GM19099 (cell line): ENCODE data around the gene NECTIN3.

Experiments
- POLR2A ChIP-seq: IDR thresholded peaks from 3 replicates; pipeline ENCODE4 v1.6.1; 2011; ENCODE audit warnings: low read depth; ENCODE audit not compliant: insufficient read length; ENCODE audit errors: extremely low read depth

NECTIN3 gene, protein sequence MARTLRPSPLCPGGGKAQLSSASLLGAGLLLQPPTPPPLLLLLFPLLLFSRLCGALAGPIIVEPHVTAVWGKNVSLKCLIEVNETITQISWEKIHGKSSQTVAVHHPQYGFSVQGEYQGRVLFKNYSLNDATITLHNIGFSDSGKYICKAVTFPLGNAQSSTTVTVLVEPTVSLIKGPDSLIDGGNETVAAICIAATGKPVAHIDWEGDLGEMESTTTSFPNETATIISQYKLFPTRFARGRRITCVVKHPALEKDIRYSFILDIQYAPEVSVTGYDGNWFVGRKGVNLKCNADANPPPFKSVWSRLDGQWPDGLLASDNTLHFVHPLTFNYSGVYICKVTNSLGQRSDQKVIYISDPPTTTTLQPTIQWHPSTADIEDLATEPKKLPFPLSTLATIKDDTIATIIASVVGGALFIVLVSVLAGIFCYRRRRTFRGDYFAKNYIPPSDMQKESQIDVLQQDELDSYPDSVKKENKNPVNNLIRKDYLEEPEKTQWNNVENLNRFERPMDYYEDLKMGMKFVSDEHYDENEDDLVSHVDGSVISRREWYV

DNA sequence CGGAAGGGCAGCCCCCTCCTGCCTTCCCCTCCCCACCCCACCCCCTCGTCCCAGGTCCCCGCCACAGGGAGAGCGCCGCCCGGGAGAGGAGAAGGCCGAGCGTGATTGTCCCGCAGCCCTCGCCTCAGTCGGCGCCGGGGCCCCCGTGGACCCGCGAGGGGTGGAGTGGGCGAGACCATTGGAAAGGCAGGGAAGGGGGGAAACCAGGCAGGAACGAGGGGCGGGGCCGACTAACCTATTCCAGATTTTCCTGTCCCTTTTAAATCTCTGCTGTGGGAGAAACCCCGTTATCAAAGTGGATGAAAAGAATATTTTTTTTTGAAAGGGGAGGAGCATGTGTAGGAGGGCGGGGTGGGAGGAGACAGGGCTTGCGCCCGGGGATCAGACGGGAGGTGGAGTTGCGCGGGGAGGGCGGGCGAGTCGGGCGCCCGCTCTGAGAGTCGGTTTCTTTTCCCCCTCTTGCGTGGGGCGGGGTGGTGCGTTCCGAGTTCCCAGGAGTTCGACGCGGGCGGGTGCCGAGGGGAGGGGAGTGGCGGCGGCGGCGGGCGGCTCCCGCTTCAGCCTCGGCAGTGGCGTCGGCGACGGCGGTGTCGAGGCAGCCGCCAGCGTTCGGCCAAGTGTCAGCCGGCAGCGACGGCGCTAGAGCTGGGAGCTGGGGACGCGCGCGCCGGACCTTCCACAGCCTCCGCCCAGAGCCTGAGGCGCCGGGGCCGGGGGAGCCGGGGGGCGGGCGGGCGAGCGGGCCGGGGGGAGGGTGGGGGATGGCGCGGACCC is at the start of gene NECTIN3:
Gene NECTIN3 (plus strand): TSS at position 560 of the 774 bp plus-strand sequence. CDS start 202 bp downstream, at position 762.
- no peak for TF ChIP-seq POLR2A

DNA sequence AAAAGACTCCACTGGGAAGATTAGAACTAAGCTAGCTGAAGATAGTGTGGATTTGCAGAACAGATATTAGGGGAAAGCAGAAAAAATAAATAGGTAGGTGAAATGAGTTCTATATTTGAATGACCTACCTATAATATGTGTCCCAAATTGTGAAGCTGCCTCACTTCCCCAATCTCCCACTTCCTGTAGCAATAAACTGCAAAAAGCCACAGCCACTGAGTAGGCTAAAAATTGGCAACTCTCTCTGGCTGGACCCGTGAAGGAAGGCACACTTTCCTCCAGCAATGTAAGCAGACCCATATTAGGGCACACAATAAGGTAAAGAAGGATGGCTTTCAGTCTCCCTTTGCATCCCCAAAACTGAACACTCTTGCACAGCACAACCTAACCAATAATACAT is 43.7 kb upstream of the NECTIN3 start:
- TF ChIP-seq POLR2A, result no peak

DNA sequence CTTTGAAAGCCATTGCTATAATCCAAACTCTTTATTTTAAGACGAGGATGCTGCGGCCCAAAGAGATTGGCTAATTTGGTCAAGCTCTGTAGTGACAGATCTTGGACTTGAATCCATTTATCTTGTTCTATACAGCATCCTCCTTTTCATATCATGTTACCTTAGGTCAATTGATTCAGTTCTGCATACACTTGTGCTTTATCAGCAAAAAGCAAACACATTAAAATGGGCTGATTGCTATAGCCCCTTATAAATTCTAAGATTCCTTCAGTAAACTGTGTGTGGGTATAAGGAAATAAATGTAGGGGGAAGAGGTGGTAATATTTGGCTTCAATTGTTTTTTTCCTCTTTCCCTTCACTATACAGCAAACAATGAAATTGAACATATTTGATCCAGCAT is 40.1 kb upstream of the NECTIN3 start:
- no peak for TF ChIP-seq POLR2A

DNA sequence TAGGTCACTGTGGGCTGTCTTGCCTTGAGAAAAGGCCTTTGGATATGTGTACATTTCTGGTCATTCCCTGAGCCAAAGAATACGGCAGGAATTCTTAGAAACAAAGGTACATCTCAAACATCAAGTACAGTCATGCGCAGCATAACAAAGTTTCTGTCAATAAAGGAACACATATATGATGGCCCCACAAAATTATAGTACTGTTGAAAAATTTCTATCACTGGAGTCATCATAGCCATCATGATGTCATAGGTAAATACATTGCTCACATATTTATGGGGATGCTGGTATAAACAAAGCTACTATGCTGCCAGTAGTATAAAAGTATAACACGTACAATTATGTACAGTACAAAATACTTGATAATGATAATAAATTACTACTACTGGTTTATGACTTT is 38.9 kb upstream of the NECTIN3 start:
- no peak for TF ChIP-seq POLR2A

DNA sequence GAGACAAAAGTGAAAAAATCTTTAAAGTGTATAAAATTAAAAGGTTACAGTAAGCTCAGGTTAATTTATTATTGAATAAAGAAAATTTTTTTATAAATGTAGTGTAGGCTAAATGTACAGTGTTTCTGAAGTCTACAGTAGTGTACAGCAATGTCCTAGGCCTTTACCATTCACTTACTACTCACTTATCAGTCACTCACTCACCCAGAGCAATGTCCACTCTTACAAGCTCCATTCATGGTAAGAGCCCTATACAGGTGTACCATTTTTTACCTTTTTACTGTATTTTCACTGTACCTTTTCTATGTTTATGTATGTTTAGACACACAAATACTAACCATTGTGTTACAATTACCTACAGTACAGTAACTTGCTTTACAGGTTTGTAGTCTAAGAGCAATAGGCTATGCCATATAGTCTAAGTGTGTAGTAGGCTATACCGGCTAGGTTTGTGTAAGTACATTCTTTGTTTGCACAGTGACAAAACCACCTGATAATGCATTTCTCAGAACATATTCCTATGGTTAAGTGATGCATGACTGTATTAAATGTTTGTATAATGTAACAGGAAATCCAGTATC is 38.1 kb upstream of the NECTIN3 start:
- no peak for TF ChIP-seq POLR2A

DNA sequence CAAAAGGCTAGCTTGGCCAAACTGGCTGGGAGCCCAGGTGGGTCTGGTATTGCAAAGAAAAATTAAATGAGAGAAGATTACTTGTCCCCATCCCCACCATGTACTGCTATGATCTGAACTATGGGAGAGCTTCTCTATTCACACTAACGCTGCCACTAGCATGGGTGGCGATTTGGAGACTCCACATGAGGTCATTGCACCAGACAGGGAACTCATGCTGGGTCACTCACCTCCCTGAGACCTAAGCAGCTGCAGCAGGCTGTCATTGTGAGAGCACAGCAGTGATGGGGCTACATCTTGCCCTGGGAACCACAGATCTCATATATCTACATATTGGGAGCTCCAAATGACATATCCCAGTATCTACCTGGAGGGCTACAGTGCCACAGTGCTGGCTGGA is 36.3 kb upstream of the NECTIN3 start:
- no peak for TF ChIP-seq POLR2A

DNA sequence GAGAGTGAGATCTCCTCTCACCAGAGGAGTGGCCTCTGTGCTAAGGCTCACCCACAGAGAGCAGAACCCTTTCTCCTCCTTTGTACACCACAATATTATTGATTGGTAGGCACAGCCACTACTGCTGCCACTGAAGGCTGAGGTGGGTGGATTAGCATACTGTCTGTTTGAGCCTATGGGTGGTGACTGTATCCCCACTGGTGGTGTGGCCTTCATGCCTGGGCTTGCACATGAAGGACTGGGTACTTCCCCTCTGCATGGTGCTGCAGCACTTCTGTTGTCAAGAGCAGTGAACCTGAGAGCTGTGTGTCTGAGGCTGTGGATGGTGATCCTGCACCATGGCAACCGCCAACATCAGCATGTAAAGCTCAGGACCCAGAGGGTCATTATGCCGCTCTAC is 35.7 kb upstream of the NECTIN3 start:
- TF ChIP-seq POLR2A, result no peak

DNA sequence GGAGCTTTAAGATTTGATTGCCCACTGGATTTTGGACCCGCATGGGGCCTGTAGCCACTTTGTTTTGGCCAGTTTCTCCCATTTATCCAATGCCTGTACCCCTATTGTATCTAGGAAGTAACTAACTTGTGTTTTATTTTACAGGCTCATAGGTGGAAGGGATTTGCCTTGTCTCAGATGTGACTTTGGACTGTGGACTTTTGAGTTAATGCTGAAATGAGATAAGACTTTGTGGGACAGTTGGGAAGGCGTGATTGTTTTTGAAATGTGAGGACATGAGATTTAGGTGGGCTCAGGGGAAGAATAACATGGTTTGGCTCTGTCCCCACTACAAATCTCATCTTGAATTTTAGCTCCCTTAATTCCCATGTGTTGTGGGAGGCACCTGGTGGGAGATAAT is 30.7 kb upstream of the NECTIN3 start:
- TF ChIP-seq POLR2A, result no peak

DNA sequence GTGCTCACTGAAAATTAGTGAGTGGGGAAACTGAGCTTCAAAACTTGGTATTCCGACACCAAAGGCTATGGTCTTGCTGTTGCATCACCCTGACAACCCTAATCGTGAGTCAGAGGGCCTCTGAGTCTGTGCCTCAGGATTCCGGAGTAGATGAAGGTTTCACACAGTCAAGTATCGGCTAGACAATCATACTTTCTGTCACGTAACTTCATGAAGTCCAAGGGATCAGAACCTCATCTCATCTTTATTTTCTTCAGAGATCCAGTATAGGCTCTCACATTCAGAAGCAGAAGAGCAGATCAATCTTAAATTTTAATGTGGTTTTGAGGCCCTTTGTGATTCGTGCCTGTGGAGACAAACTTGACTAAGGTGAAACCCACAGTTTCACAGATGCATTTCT is 26.1 kb upstream of the NECTIN3 start:
- TF ChIP-seq POLR2A, result no peak

DNA sequence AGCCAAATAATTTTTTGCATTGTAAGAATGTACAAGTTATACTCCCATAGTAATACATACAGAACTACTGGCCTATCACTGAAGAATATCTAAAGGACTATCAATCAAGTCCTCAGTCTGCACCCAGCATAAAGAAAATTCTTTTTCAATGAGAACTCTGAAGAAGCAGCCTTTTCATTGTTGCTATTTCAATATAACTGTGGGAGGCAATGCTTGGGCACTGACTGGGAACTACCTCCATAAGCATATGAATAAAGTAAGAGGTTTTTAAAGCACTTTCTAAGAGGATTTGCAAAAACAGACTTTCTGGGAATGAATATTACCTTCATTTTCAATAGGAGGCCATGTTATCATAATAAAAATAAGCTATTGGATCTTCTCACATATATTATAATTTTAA is 24.6 kb upstream of the NECTIN3 start:
- TF ChIP-seq POLR2A, result no peak

DNA sequence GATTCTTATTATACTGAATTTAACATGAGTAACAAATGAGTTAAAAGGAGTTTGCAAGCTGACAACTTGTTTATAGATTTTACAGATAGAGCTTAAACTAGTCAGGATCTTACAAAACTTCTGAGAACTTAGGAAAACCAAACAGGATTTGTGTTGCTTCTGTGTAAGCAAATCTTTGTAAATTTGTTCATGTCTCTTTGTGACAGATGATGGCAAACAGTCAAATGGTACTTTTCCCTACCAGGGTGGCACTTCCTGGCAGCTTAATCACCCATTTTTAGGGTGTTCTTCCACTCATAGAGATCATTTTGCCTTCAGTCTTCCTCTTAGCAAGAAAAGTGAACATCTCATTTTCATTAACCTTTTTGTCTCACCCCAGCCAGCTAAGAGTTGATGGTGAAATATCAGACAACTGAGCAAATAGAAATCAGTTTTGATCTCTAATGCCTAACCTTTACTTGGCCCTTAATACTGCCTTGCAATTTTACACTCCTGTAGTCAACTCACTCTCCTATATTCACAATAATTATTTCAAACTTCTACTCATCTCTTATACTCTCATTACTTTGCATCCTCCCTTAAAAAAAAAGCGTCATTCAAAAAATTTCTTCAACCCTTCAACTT is 23.7 kb upstream of the NECTIN3 start:
- TF ChIP-seq POLR2A, result no peak

DNA sequence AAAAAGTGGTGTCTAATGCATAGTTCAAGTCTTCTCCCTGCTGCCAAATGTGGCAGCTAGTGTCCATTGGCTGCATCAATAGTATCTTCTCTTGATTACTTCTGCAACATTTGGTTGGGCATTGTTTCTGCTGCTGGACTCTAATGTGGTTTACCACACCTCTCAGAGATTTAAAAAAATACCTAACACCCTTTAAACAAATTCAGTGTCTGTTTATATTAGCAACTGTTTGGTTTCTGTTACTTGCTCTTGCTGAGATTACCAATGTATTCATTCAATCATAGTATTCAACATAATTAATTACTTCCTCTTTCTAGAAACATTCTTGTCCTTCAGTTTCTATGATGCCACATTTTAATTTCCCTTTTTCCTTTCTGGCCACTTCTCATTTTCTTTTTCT is 20.3 kb upstream of the NECTIN3 start:
- TF ChIP-seq POLR2A, result no peak

DNA sequence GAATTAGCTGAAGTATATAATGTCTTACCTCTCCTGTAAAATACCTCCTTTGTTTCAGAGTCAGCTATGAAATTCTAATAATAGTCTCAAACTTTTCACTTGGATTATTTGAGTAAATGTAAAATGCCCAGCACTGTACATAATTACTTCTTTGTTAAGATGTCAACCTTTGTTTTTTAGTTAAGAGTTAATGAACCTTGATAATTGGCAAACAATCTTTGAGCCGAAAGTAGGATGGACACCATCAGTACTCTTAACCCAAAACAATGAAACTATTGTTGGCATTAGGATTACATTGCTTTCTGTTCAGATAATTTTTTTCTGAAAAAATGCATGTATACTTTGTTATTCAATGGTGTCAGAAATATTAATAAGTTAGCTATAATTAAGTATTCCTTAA is 3.0 kb upstream of the NECTIN3 start:
- TF ChIP-seq POLR2A, result no peak

DNA sequence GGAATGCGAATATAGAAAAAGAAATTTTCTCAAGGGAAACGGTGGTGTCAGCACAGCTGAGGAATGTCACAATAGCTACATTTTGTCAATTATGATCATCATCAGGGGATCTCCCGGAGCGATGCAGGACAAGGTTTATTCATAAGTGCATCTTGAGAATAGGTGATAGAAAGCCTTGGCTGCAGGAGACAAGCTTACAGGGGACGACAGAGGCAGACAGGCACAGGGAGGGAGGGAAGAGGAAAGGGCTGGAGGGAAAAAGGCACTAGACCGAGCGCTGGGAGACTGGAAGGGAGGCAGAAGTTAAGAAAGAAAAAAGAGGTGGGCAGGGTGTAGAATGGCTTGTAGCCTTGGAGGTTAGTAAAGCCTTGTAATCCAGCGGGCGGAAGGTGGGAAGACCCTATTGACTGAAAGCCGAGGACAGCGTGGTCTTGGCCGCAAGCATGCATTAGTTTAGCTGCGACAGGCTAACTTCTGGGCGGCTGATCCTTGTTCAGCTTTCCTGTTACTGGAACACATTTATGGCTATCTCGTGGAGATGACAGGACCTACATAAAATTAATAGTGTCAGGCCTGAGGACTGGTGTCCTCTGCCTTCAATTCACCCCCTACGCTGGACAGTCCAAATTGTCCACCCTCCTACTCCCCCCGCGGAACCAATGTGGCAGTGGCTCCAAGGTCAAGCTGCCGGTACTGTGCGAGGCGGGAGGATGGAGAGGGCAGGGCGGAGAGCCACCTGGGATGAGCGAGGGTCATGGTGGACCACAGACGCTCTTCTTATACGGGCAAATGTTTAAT is 1.4 kb upstream of the NECTIN3 start:
- TF ChIP-seq POLR2A, result no peak
